GM12878 (cell line): ENCODE data around the gene ITM2C. TPM values are rescaled to one million over a fixed set of nuclear protein-coding genes. Genes with fewer than 3 reads are reported as not detected.

ENCODE experiments used
- ATAC-seq: fragments of 200-7000 bp; cut with Tn5 transposase; 3 replicates; pipeline ENCODE4 v1.9.1; 2020; ENCODE audit warnings: mild to moderate bottlenecking, moderate library complexity
- BruUV-seq: library from RNA; stranded (reverse); fragments of 400-500 nt; replicated peaks from 2 replicates; lab custom pipeline; 2021; lab: Mats Ljungman, UMichigan
- CTCF ChIA-PET: fragments of 300-600 bp; sonication (Branson Sonifier 250); formaldehyde crosslinking; extraction: SDS; loops from one replicate; lab custom pipeline; 2021; ENCODE audit warnings: inconsistent platforms; lab: Yijun Ruan, JAX
- POLR2A ChIA-PET: fragments of 350-600 bp; formaldehyde crosslinking; extraction: SDS; loops from one replicate; lab custom pipeline; 2021; ENCODE audit warnings: inconsistent platforms; lab: Charles Lee
- RAD21 ChIA-PET: fragments of 300-600 bp; sonication (Branson Sonifier 250); formaldehyde crosslinking; loops from one replicate; lab custom pipeline; 2023; ENCODE audit warnings: antibody characterized with exemption; ENCODE audit not compliant: unreplicated experiment; lab: Charles Lee
- SMC1A ChIA-PET: fragments of 300-600 bp; sonication (Branson Sonifier 250); formaldehyde crosslinking; loops from one replicate; lab custom pipeline; 2023; ENCODE audit not compliant: unreplicated experiment, uncharacterized antibody; lab: Charles Lee
- DNase-seq: peaks from one replicate; pipeline ENCODE4 v3.0.0-alpha.2; 2011; ENCODE audit warnings: low read depth, low spot score
- FAIRE-seq: peaks from 3 replicates; lab custom pipeline; 2011; peaks lifted over from hg19 to GRCh38; lab: Jason Lieb, UNC
- H2AFZ ChIP-seq: 2 replicates; pipeline ENCODE4 v1.6.0; 2011; ENCODE audit warnings: low read depth, low read length, control low read depth; ENCODE audit not compliant: control insufficient read depth
- H3K27ac ChIP-seq: 2 replicates; pipeline ENCODE4 v1.5.1; 2011; ENCODE audit warnings: control low read depth; ENCODE audit not compliant: control insufficient read depth, insufficient read depth
- H3K27me3 ChIP-seq, 2 experiments: replicated peaks in 1 of 2; 2 replicates each; pipeline versions ENCODE4 v1.6.0 to v1.6.1; 2011; ENCODE audit warnings: low read length in 1 of 2; ENCODE audit not compliant: control insufficient read depth in 2 of 2, insufficient read depth in 2 of 2
- H3K36me3 ChIP-seq, 2 experiments: 2 replicates each; pipeline ENCODE4 v1.5.1; 2011; ENCODE audit warnings: low read length in 1 of 2; ENCODE audit not compliant: control insufficient read depth in 2 of 2, insufficient read depth in 2 of 2
- H3K4me1 ChIP-seq: 2 replicates; pipeline ENCODE4 v1.6.1; 2011; ENCODE audit warnings: mild to moderate bottlenecking, low read length, moderate library complexity, mixed read lengths; ENCODE audit not compliant: control insufficient read depth, insufficient read depth
- H3K4me2 ChIP-seq: 2 replicates; pipeline ENCODE4 v1.6.0; 2011; ENCODE audit warnings: control low read depth; ENCODE audit not compliant: control insufficient read depth, insufficient read depth
- H3K4me3 ChIP-seq: fragments of 200-600 bp; sonication (generic); 2 replicates; pipeline ENCODE4 v1.5.1; 2016
- H3K79me2 ChIP-seq: 2 replicates; pipeline ENCODE4 v1.6.0; 2011; ENCODE audit warnings: low read length; ENCODE audit not compliant: control insufficient read depth, insufficient read depth
- H3K9ac ChIP-seq: 2 replicates; pipeline ENCODE4 v1.8.0; 2011; ENCODE audit warnings: low read length, control low read depth, mixed read lengths; ENCODE audit not compliant: control insufficient read depth, insufficient read depth
- H3K9me3 ChIP-seq: replicated peaks from 3 replicates; pipeline ENCODE4 v1.5.1; 2011; ENCODE audit warnings: mild to moderate bottlenecking, low read length; ENCODE audit not compliant: control insufficient read depth, insufficient read depth
- H4K20me1 ChIP-seq: 2 replicates; pipeline ENCODE4 v1.6.0; 2011; ENCODE audit not compliant: control insufficient read depth, insufficient read depth
- RCOR1 ChIP-seq: conservative IDR thresholded peaks from 2 replicates; pipeline ENCODE4 v1.6.1; 2012; ENCODE audit warnings: low read depth, low read length, improper control_type of control experiment
- STAT1 ChIP-seq: fragments of 450-650 bp; conservative IDR thresholded peaks from 2 replicates; pipeline ENCODE4 v1.6.1; 2014; ENCODE audit warnings: antibody characterized with exemption, mild to moderate bottlenecking
- STAT3 ChIP-seq: IDR thresholded peaks from 2 replicates; pipeline ENCODE4 v1.6.1; 2011; ENCODE audit warnings: low read depth, low read length, improper control_type of control experiment
- WGBS: methylation state at CpG from one replicate; pipeline ENCODE4 v1.1.6; 2016; ENCODE audit warnings: low lambda C conversion rate; ENCODE audit not compliant: insufficient replicate concordance, insufficient coverage; ENCODE audit errors: missing lambda C conversion rate; 5-methylcytosine and 5-hydroxymethylcytosine counted together
- in situ Hi-C: fragments of 300-500 bp; cut with MboI; formaldehyde crosslinking; loops from 9 replicates; pipeline ENCODE4 v1.14.3; 2018; ENCODE audit warnings: mixed read lengths
- intact Hi-C: fragments of 100-400 bp; cut with micrococcal nuclease; formaldehyde crosslinking; loops from one replicate; pipeline ENCODE4 v1.14.2; 2022; ENCODE audit not compliant: unreplicated experiment
- polyA plus RNA-seq, 11 experiments: library from polyadenylated mRNA; depleted of rRNA in 4 of 11; unstranded in 6 of 11; stranded (reverse) in 5 of 11; fragments of >200 nt; fragmentation: Nextera tagmentation in 4 of 11; fragmentation: Illumina TruSeq in 1 of 11; extraction: Ambion mirVana in 4 of 11; extraction: Trizol in 1 of 11; gene quantifications; 1 replicate in 1 of 11; 2 replicates in 10 of 11; pipeline versions ENCODE4 v1.2.1 to v1.2.3, GENCODE V29; 2011 to 2016; ENCODE audit warnings: inconsistent platforms in 2 of 11, missing spikeins in 2 of 11, low read depth in 1 of 11
- total RNA-seq, 4 experiments: library from RNA; depleted of rRNA in 3 of 4; stranded (reverse); fragments of >200 nt in 3 of 4; fragmentation: Illumina TruSeq in 1 of 4; extraction: Trizol in 1 of 4; gene quantifications; 2 replicates each; pipeline versions ENCODE4 v1.2.1 to v1.2.3, GENCODE V29; 2013 to 2021
- TF ChIP-seq, protein P1 (sequence below): fragments of 450-650 bp; IDR thresholded peaks from 2 replicates; pipeline ENCODE4 v1.6.1; 2016; ENCODE audit warnings: mild to moderate bottlenecking, moderate library complexity, borderline replicate concordance
- TF ChIP-seq, protein P2 (sequence below): fragments of 450-650 bp; IDR thresholded peaks from 2 replicates; pipeline ENCODE4 v1.6.1; 2017; ENCODE audit warnings: mild to moderate bottlenecking, low read depth, inconsistent platforms; ENCODE audit not compliant: poor library complexity, severe bottlenecking
- TF ChIP-seq, protein P3 (sequence below), 3 experiments: IDR thresholded peaks in 2 of 3; conservative IDR thresholded peaks in 1 of 3; 2 replicates each; pipeline ENCODE4 v1.5.1; 2011; ENCODE audit warnings: low read depth in 3 of 3, low read length in 3 of 3, mild to moderate bottlenecking in 3 of 3, control low read depth in 2 of 3, moderate library complexity in 2 of 3, inconsistent platforms in 1 of 3, mixed read lengths in 1 of 3; ENCODE audit not compliant: control insufficient read depth in 2 of 3, insufficient read depth in 1 of 3; ENCODE audit errors: extremely low read depth in 1 of 3
- TF ChIP-seq, protein P4 (sequence below): IDR thresholded peaks from 2 replicates; pipeline ENCODE4 v1.6.1; 2011; ENCODE audit warnings: borderline replicate concordance, low read depth, mild to moderate bottlenecking, moderate library complexity, low read length; ENCODE audit not compliant: insufficient read depth, poor library complexity, severe bottlenecking
- TF ChIP-seq, protein P5 (sequence below): fragments of 450-650 bp; IDR thresholded peaks from 2 replicates; pipeline ENCODE4 v1.6.1; 2016; ENCODE audit warnings: mild to moderate bottlenecking

The ITM2C gene
- total and polyA plus RNA-seq, 10 of the 15 experiments (the other 5 are each of a cell fraction or from before 2014, with no cell fraction given), result 5.4 to 195 (median 149) TPM

DNA sequence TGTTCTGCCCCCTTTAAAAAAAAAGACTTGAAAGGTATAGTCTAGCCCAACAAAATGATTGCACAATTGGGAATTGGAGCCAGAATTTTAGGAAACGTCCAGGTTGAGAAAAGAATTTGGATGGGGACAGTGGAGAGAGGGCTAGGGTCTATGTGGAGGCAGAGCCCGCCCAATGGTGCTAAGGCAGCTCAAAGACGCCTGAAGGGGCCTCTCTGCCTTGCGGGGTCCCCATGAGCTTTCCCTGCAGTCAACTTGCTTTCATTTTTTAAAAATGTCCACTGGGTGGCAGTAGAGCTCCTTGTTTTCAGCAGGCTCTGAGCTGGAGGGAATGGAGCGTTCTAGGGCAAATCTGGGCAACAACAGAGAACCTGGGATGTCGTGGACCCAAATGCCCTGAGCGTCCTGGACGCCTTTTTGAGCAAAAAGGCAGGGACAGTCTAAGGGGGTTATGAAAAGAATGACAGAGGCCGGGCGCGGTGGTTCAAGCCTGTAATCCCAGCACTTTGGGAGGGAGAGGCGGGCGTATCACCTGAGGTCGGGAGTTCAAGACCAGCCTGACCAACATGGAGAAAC lies 40.2 kb upstream of the ITM2C start (continued):
- TF ChIP-seq, protein P1, sequence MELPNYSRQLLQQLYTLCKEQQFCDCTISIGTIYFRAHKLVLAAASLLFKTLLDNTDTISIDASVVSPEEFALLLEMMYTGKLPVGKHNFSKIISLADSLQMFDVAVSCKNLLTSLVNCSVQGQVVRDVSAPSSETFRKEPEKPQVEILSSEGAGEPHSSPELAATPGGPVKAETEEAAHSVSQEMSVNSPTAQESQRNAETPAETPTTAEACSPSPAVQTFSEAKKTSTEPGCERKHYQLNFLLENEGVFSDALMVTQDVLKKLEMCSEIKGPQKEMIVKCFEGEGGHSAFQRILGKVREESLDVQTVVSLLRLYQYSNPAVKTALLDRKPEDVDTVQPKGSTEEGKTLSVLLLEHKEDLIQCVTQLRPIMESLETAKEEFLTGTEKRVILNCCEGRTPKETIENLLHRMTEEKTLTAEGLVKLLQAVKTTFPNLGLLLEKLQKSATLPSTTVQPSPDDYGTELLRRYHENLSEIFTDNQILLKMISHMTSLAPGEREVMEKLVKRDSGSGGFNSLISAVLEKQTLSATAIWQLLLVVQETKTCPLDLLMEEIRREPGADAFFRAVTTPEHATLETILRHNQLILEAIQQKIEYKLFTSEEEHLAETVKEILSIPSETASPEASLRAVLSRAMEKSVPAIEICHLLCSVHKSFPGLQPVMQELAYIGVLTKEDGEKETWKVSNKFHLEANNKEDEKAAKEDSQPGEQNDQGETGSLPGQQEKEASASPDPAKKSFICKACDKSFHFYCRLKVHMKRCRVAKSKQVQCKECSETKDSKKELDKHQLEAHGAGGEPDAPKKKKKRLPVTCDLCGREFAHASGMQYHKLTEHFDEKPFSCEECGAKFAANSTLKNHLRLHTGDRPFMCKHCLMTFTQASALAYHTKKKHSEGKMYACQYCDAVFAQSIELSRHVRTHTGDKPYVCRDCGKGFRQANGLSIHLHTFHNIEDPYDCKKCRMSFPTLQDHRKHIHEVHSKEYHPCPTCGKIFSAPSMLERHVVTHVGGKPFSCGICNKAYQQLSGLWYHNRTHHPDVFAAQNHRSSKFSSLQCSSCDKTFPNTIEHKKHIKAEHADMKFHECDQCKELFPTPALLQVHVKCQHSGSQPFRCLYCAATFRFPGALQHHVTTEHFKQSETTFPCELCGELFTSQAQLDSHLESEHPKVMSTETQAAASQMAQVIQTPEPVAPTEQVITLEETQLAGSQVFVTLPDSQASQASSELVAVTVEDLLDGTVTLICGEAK, result no peak

DNA sequence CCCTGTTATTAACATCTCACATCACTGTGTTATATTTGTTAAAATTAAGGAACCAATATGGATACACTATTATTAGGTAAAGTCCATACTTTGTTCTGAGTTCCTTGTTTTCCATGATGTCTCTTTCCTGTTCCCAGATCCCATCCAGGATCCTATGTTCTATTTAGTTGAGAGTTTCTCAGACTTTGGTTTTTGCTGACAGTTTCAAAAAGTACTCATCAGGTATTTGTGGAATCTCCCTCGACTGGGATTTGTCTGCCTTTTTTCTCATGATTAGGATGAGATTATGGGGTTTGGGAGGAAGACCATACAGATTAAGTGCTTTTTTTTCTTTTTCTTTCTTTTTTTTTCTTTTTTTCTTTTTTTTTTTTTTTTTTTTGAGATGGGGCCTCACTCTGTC lies 39.4 kb upstream of the ITM2C start:
- Histone ChIP-seq H3K27me3 (no peaks in the 10 kb centered on the region), H3K4me1 (peaks cover 5% of the 10 kb centered on the region; the same call in 1 of the 2 replicates), H2AFZ (no peak overlapping the region), H4K20me1 (no peaks in the 10 kb centered on the region; the same call in 1 of the 2 replicates), H3K4me3 (no peak overlapping the region), H3K27ac (no peak overlapping the region), H3K9ac (no peak overlapping the region), H3K36me3 (peaks cover 0 to 2% of the 10 kb centered on the region in 2 experiments; a peak in 3 of 4 replicates), H3K9me3 (peaks cover 3% of the 10 kb centered on the region; the same call in 1 of the 3 replicates), H3K4me2 (no peak overlapping the region), H3K79me2 (no peaks in the 10 kb centered on the region)
- ChIA-PET SMC1A (interaction anchor here (1.2 to 3.1 kb wide), 5 partner anchors 11 to 99 kb away, joined by 3 to 13 read pairs (median 6); no protein-coding TSS in a partner anchor), CTCF (interaction anchor here (0.6 to 3.6 kb wide), 7 partner anchors 15 to 270 kb away, joined by 3 to 29 read pairs (median 8); no protein-coding TSS in a partner anchor), RAD21 (interaction anchor here (0.7 to 4.4 kb wide), 4 partner anchors 22 to 227 kb away, joined by 3 to 52 read pairs (median 14); no protein-coding TSS in a partner anchor), POLR2A (interaction anchor here (0.6 to 0.7 kb wide), 7 partner anchors 8 to 635 kb away, joined by 3 to 6 read pairs (median 5); no protein-coding TSS in a partner anchor)
- DNase-seq, result no peak
- WGBS, result 0% methylated on average over 1 of the region's 1 CpG
- FAIRE-seq, result no peak
- no peak for ATAC-seq
- in situ Hi-C loops (no loop called here), intact Hi-C loops (loop anchor here (5.0 to 10.0 kb wide), 2 partner anchors 569 to 587 kb away; partner anchors contain the start of gene B3GNT7)
- no TSS peak for BruUV-seq
- TF ChIP-seq, protein P2, sequence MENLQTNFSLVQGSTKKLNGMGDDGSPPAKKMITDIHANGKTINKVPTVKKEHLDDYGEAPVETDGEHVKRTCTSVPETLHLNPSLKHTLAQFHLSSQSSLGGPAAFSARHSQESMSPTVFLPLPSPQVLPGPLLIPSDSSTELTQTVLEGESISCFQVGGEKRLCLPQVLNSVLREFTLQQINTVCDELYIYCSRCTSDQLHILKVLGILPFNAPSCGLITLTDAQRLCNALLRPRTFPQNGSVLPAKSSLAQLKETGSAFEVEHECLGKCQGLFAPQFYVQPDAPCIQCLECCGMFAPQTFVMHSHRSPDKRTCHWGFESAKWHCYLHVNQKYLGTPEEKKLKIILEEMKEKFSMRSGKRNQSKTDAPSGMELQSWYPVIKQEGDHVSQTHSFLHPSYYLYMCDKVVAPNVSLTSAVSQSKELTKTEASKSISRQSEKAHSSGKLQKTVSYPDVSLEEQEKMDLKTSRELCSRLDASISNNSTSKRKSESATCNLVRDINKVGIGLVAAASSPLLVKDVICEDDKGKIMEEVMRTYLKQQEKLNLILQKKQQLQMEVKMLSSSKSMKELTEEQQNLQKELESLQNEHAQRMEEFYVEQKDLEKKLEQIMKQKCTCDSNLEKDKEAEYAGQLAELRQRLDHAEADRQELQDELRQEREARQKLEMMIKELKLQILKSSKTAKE, result no peak
- TF ChIP-seq STAT3 (no peak), RCOR1 (no peak), STAT1 (no peak)
- TF ChIP-seq, protein P3, sequence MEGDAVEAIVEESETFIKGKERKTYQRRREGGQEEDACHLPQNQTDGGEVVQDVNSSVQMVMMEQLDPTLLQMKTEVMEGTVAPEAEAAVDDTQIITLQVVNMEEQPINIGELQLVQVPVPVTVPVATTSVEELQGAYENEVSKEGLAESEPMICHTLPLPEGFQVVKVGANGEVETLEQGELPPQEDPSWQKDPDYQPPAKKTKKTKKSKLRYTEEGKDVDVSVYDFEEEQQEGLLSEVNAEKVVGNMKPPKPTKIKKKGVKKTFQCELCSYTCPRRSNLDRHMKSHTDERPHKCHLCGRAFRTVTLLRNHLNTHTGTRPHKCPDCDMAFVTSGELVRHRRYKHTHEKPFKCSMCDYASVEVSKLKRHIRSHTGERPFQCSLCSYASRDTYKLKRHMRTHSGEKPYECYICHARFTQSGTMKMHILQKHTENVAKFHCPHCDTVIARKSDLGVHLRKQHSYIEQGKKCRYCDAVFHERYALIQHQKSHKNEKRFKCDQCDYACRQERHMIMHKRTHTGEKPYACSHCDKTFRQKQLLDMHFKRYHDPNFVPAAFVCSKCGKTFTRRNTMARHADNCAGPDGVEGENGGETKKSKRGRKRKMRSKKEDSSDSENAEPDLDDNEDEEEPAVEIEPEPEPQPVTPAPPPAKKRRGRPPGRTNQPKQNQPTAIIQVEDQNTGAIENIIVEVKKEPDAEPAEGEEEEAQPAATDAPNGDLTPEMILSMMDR (IDR thresholded peaks at IDR 0.05 in 2 of 3, conservative IDR thresholded peaks at IDR 0.05 in 1 of 3; ENCODE audit: control insufficient read depth in 2 of 3, extremely low read depth in 1 of 3, insufficient read depth in 1 of 3, low read depth in 3 of 3, low read length in 3 of 3), result no peak
- TF ChIP-seq, protein P4, sequence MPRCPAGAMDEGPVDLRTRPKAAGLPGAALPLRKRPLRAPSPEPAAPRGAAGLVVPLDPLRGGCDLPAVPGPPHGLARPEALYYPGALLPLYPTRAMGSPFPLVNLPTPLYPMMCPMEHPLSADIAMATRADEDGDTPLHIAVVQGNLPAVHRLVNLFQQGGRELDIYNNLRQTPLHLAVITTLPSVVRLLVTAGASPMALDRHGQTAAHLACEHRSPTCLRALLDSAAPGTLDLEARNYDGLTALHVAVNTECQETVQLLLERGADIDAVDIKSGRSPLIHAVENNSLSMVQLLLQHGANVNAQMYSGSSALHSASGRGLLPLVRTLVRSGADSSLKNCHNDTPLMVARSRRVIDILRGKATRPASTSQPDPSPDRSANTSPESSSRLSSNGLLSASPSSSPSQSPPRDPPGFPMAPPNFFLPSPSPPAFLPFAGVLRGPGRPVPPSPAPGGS, result no peak
- TF ChIP-seq, protein P5, sequence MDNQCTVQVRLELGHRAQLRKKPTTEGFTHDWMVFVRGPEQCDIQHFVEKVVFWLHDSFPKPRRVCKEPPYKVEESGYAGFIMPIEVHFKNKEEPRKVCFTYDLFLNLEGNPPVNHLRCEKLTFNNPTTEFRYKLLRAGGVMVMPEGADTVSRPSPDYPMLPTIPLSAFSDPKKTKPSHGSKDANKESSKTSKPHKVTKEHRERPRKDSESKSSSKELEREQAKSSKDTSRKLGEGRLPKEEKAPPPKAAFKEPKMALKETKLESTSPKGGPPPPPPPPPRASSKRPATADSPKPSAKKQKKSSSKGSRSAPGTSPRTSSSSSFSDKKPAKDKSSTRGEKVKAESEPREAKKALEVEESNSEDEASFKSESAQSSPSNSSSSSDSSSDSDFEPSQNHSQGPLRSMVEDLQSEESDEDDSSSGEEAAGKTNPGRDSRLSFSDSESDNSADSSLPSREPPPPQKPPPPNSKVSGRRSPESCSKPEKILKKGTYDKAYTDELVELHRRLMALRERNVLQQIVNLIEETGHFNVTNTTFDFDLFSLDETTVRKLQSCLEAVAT, result no peak
